OCI-LY3 (cell line): ENCODE measurements around the gene NR3C2.

Experiments used
- H2AFZ ChIP-seq: fragments of 200-600, 300-600 bp; shearing (Covaris generic); 2 replicates; pipeline ENCODE4 v1.6.0; 2014; ENCODE audit warnings: antibody characterized with exemption, low read depth, low read length
- H3K27ac ChIP-seq: fragments of 200-600, 300-600 bp; sonication (generic); 2 replicates; pipeline ENCODE4 v1.5.1; 2014; ENCODE audit warnings: mild to moderate bottlenecking, low read length, moderate library complexity, mixed read lengths
- H3K27me3 ChIP-seq: fragments of 200-600, 300-600 bp; sonication (generic); 2 replicates; pipeline ENCODE4 v1.6.1; 2014; ENCODE audit warnings: low read depth, low read length, mixed read lengths
- H3K36me3 ChIP-seq: fragments of 200-600, 300-600 bp; sonication (generic); replicated peaks from 2 replicates; pipeline ENCODE3; 2014; ENCODE audit warnings: low read depth, low read length, mixed read lengths
- H3K4me1 ChIP-seq: fragments of 300-600, 200-600 bp; sonication (generic); 2 replicates; pipeline ENCODE4 v1.6.1; 2014; ENCODE audit warnings: low read length, mixed read lengths
- H3K4me2 ChIP-seq: fragments of 200-600, 300-600 bp; sonication (generic); 2 replicates; pipeline ENCODE4 v1.6.1; 2014; ENCODE audit warnings: low read length, mixed read lengths
- H3K4me3 ChIP-seq: fragments of 300-600, 200-600 bp; sonication (generic); 2 replicates; pipeline ENCODE4 v1.5.1; 2014; ENCODE audit warnings: antibody characterized with exemption, mild to moderate bottlenecking, low read length, moderate library complexity
- H3K79me2 ChIP-seq: fragments of 300-600, 200-600 bp; shearing (Covaris generic); 2 replicates; pipeline ENCODE4 v1.6.1; 2014; ENCODE audit warnings: mild to moderate bottlenecking, low read length, mixed read lengths
- H3K9ac ChIP-seq: fragments of 300-600, 200-600 bp; shearing (Covaris generic); 2 replicates; pipeline ENCODE4 v1.6.0; 2014; ENCODE audit warnings: mild to moderate bottlenecking, low read length, moderate library complexity
- H3K9me3 ChIP-seq: fragments of 200-600, 300-600 bp; shearing (Covaris generic); 2 replicates; pipeline ENCODE4 v1.6.1; 2014; ENCODE audit warnings: low read length, mixed read lengths; ENCODE audit not compliant: insufficient read depth
- H4K20me1 ChIP-seq: fragments of 200-600, 300-600 bp; sonication (generic); 2 replicates; pipeline ENCODE4 v1.6.1; 2016; ENCODE audit warnings: low read length, mixed read lengths; ENCODE audit not compliant: insufficient read depth
- CTCF ChIP-seq: fragments of 200-600, 300-600 bp; sonication (generic); IDR thresholded peaks from 2 replicates; pipeline ENCODE4 v1.5.1; 2014; ENCODE audit warnings: antibody characterized with exemption, low read length, low read depth
- EZH2phosphoT487 ChIP-seq: fragments of 200-600 bp; shearing (Covaris generic); IDR thresholded peaks from 2 replicates; pipeline ENCODE4 v1.6.1; 2018; ENCODE audit warnings: antibody characterized with exemption, mixed run types, low read depth

The NR3C2 gene

GRCh38 chr4:148345509-148345908 is 96.7 kb downstream of the NR3C2 start:
- Histone ChIP-seq H3K4me2 (no peak overlapping the region), H2AFZ (no peak overlapping the region), H3K9ac (no peak overlapping the region), H3K4me3 (no peak overlapping the region), H3K9me3 (no peaks in the 10 kb centered on the region), H3K79me2 (no peaks in the 10 kb centered on the region), H3K36me3 (no peaks in the 10 kb centered on the region), H4K20me1 (no peaks in the 10 kb centered on the region), H3K4me1 (no peaks in the 10 kb centered on the region), H3K27me3 (no peaks in the 10 kb centered on the region), H3K27ac (no peak overlapping the region)
- TF ChIP-seq CTCF, result no peak
- TF ChIP-seq EZH2phosphoT487, result no peak

GRCh38 chr4:148344941-148345340 is 97.3 kb downstream of the NR3C2 start:
- no peak overlapping the region for H3K27ac ChIP-seq
- H2AFZ ChIP-seq, result no peak overlapping the region
- H3K4me1 ChIP-seq, result no peaks in the 10 kb centered on the region
- no peak overlapping the region for H3K4me3 ChIP-seq
- no peaks in the 10 kb centered on the region for H4K20me1 ChIP-seq
- no peak overlapping the region for H3K9ac ChIP-seq
- no peaks in the 10 kb centered on the region for H3K27me3 ChIP-seq
- no peaks in the 10 kb centered on the region for H3K9me3 ChIP-seq
- H3K36me3 ChIP-seq, result no peaks in the 10 kb centered on the region
- no peaks in the 10 kb centered on the region for H3K79me2 ChIP-seq
- no peak overlapping the region for H3K4me2 ChIP-seq
- TF ChIP-seq CTCF, result no peak
- TF ChIP-seq EZH2phosphoT487, result no peak

GRCh38 chr4:148344352-148344751 is 97.9 kb downstream of the NR3C2 start:
- Histone ChIP-seq H2AFZ (no peak overlapping the region), H3K27ac (no peak overlapping the region), H3K4me2 (no peak overlapping the region), H3K9ac (no peak overlapping the region), H3K4me3 (no peak overlapping the region), H3K4me1 (no peaks in the 10 kb centered on the region), H3K79me2 (no peaks in the 10 kb centered on the region), H3K27me3 (no peaks in the 10 kb centered on the region), H4K20me1 (no peaks in the 10 kb centered on the region), H3K36me3 (no peaks in the 10 kb centered on the region), H3K9me3 (no peaks in the 10 kb centered on the region)
- TF ChIP-seq EZH2phosphoT487 (no peak), CTCF (no peak)

GRCh38 chr4:148341980-148342800 is 100.0 kb downstream of the NR3C2 start:
- no peak overlapping the region for H3K4me3 ChIP-seq
- H3K36me3 ChIP-seq, result no peaks in the 10 kb centered on the region
- no peaks in the 10 kb centered on the region for H3K4me1 ChIP-seq
- H3K27ac ChIP-seq, result no peak overlapping the region
- H3K4me2 ChIP-seq, result no peak overlapping the region
- no peak for TF ChIP-seq CTCF
- TF ChIP-seq EZH2phosphoT487, result no peak
- no peaks in the 10 kb centered on the region for H3K27me3 ChIP-seq
- H3K9ac ChIP-seq, result no peak overlapping the region
- H3K79me2 ChIP-seq, result no peaks in the 10 kb centered on the region
- H4K20me1 ChIP-seq, result no peaks in the 10 kb centered on the region
- no peak overlapping the region for H2AFZ ChIP-seq
- no peaks in the 10 kb centered on the region for H3K9me3 ChIP-seq
